ENCODE results near the gene ANTKMT. TPM values are rescaled to one million over a fixed set of nuclear protein-coding genes. Genes with fewer than 3 reads are reported as not detected.

Gene ANTKMT
- total and polyA plus RNA-seq, 2 of the 8 experiments (the other 6 are each of a cell fraction or from before 2014, with no cell fraction given), result 26.5 to 26.6 TPM

DNA sequence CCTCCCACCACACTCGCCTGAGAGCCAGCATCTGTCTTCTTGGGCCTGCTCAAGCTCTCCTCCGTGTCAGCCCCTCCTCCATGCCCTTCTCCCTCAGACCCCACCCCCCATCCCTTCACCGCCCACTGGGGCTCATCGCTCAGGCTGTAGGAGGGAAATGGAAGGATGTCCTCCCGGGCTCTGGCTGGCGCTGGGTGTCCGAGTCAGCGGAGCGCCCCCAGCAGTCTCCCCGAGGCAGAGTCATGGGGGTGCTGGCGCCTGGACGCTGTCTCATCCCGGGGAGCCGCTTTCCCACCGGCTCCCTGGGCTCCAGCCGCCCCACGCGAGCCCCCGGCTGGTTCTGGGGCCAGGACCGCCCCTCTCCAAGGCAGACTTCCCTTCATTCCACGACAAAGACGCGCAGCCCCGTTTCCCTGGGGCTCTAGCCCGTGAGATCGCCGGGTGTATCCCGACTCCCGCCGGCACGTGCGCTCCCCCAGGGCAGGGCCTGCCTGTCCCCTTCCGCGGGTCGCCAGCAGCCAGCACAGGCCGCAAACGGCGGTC is 428 bp upstream of the ANTKMT start:
- H3K23me2 ChIP-seq (ENCODE audit: low read depth, low read length), result peaks cover 12% of the 10 kb centered on the region; the same call in 1 of the 2 replicates
- H3K18ac ChIP-seq (ENCODE audit: extremely low read depth, low read length), result peak overlapping the region; percentile 90; the same call in 1 of the 2 replicates
- H2BK5ac ChIP-seq (ENCODE audit: low read depth, low read length), result peak overlapping the region; percentile 95
- H2BK12ac ChIP-seq (ENCODE audit: low read depth, low read length), result no peak overlapping the region; the same call in 1 of the 2 replicates
- H3K23ac ChIP-seq (ENCODE audit: insufficient read length), result no peak overlapping the region
- TF ChIP-seq, protein P1, sequence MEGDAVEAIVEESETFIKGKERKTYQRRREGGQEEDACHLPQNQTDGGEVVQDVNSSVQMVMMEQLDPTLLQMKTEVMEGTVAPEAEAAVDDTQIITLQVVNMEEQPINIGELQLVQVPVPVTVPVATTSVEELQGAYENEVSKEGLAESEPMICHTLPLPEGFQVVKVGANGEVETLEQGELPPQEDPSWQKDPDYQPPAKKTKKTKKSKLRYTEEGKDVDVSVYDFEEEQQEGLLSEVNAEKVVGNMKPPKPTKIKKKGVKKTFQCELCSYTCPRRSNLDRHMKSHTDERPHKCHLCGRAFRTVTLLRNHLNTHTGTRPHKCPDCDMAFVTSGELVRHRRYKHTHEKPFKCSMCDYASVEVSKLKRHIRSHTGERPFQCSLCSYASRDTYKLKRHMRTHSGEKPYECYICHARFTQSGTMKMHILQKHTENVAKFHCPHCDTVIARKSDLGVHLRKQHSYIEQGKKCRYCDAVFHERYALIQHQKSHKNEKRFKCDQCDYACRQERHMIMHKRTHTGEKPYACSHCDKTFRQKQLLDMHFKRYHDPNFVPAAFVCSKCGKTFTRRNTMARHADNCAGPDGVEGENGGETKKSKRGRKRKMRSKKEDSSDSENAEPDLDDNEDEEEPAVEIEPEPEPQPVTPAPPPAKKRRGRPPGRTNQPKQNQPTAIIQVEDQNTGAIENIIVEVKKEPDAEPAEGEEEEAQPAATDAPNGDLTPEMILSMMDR (IDR thresholded peaks at IDR 0.05; ENCODE audit: control extremely low read depth in 1 of 3, insufficient read depth in 1 of 3, low read depth in 1 of 3, low read length in 3 of 3), result peak in 2 of 3 experiments; percentile 14 to 15; a peak in 2 of 4 replicates
- TF ChIP-seq ASH2L (IDR thresholded peaks at IDR 0.05; ENCODE audit: low read length), result peak; percentile 28
- TF ChIP-seq SAP30 (IDR thresholded peaks at IDR 0.05; ENCODE audit: insufficient read depth, insufficient replicate concordance, low read length), result peak; percentile 16
- TF ChIP-seq KDM5A (IDR thresholded peaks at IDR 0.05; ENCODE audit: low read length), result no peak
- TF ChIP-seq HDAC2 (IDR thresholded peaks at IDR 0.05; ENCODE audit: borderline replicate concordance in 1 of 2, low read depth in 2 of 2, low read length in 2 of 2), result 0 out of 4 replicates have a peak, but pooled peaks of 1 of the 2 experiments have one; percentile 16
- peak overlapping the region; percentile 96 for H3K4ac ChIP-seq (replicated peaks; ENCODE audit: insufficient read length, low read depth, low read length)
- peak overlapping the region; percentile 83 for H4K5ac ChIP-seq (ENCODE audit: insufficient read length, low read depth, low read length)
- POLR2A ChIA-PET (ENCODE audit: partially characterized antibody), result interaction anchor here (0.6 to 23.0 kb wide), 27 partner anchors 4 to 134 kb away, joined by 3 to 353 read pairs (median 5); partner anchors contain the start of genes ANTKMT, CCDC78, CHTF18 and CIAO3
- H3K79me2 ChIP-seq (ENCODE audit: control insufficient read depth in 1 of 2, insufficient read depth in 2 of 2, low read length in 2 of 2), result no peaks in the 10 kb centered on the region
- peaks cover 0 to 26% (median 17%) of the 10 kb centered on the region in 4 experiments; a peak in 5 of 7 replicates for H3K4me1 ChIP-seq (replicated peaks in 1 of 4; ENCODE audit: control insufficient read depth in 3 of 4, insufficient read depth in 4 of 4, low read length in 3 of 4)
- peaks cover 0 to 6% (median 0%) of the 10 kb centered on the region in 4 experiments; a peak in 1 of 8 replicates for H3K36me3 ChIP-seq (ENCODE audit: control insufficient read depth in 2 of 4, insufficient read depth in 4 of 4, low read length in 3 of 4)
- H4K91ac ChIP-seq (replicated peaks; ENCODE audit: insufficient read length, low read length), result peak overlapping the region; percentile 91
- FAIRE-seq, result no peak
- no peak overlapping the region for H2BK20ac ChIP-seq (ENCODE audit: low read length)
- no peak overlapping the region for H2AK5ac ChIP-seq (ENCODE audit: low read depth, low read length)
- H3K56ac ChIP-seq (replicated peaks; ENCODE audit: insufficient read length, low read depth, low read length), result peak overlapping the region; percentile 95
- H3K4me2 ChIP-seq (ENCODE audit: insufficient read depth in 1 of 2, low read depth in 2 of 2, low read length in 2 of 2), result peak overlapping the region; percentile 76 to 83
- H2BK15ac ChIP-seq (ENCODE audit: low read length), result no peak overlapping the region
- no peak for DNase-seq (ENCODE audit: low read depth in 1 of 2, low spot score in 2 of 2)
- no peak overlapping the region for H2AFZ ChIP-seq (ENCODE audit: low read length)
- H3K4me3 ChIP-seq (ENCODE audit: extremely low read depth in 1 of 4, insufficient read depth in 2 of 4, low read depth in 3 of 4, low read length in 4 of 4), result peak overlapping the region; percentile 75 to 77 (median 76)
- no peak overlapping the region for H3K14ac ChIP-seq (ENCODE audit: insufficient read length)
- peak overlapping the region; percentile 42 to 88 (median 80) for H3K9ac ChIP-seq (replicated peaks in 1 of 4; ENCODE audit: extremely low read depth in 1 of 4, low read depth in 3 of 4, low read length in 3 of 4)
- H3K27ac ChIP-seq (ENCODE audit: low read depth, low read length), result peak overlapping the region; percentile 89; the same call in 1 of the 2 replicates
- no peak overlapping the region for H2BK120ac ChIP-seq (replicated peaks; ENCODE audit: low read depth, low read length)
- peaks cover 6 to 19% of the 10 kb centered on the region in 2 experiments for H4K20me1 ChIP-seq (replicated peaks in 1 of 2; ENCODE audit: control insufficient read depth in 1 of 2, insufficient read depth in 2 of 2, low read length in 2 of 2)
- CTCF ChIA-PET (ENCODE audit: partially characterized antibody), result interaction anchor here (0.7 to 35.8 kb wide), 8 partner anchors 3 to 328 kb away, joined by 3 to 977 read pairs (median 6); partner anchors contain the start of genes ANTKMT, CCDC78, CHTF18 and CIAO3
- peak overlapping the region; percentile 93 for H4K8ac ChIP-seq (ENCODE audit: extremely low read depth, insufficient read depth, low read length)
- no peaks in the 10 kb centered on the region; a peak in 1 of 4 replicates for H3K9me3 ChIP-seq (ENCODE audit: insufficient read depth in 2 of 2, low read depth in 1 of 2, low read length in 1 of 2)
- peaks cover 0 to 26% (median 10%) of the 10 kb centered on the region in 4 experiments; a peak in 4 of 7 replicates for H3K27me3 ChIP-seq (replicated peaks in 1 of 4; ENCODE audit: control insufficient read depth in 3 of 4, extremely low read depth in 1 of 4, insufficient read depth in 3 of 4, low read length in 3 of 4)
- no peaks in the 10 kb centered on the region for H3K79me1 ChIP-seq (ENCODE audit: low read depth, low read length)
- 0% methylated on average over 34 of the region's 38 CpGs; no CpG with 5 or more reads in 1 of the 2 experiments for WGBS, 2 experiments (ENCODE audit: extremely low coverage in 1 of 2, insufficient coverage in 1 of 2, insufficient read length in 1 of 2, insufficient replicate concordance in 2 of 2, low coverage in 1 of 2, low lambda C conversion rate in 2 of 2, missing lambda C conversion rate in 1 of 2)
